ENCODE data around the gene SPDYE8. TPM values are rescaled to one million over a fixed set of nuclear protein-coding genes. Genes with fewer than 3 reads are reported as not detected.
"Not testable (repeated sequence)": the region's sequence is repeated elsewhere in the genome, so short reads cannot be mapped to it uniquely, and the experiment has no call there.

The SPDYE8 gene
- total and polyA plus RNA-seq, 9 of the 15 experiments (the other 6 are each of a cell fraction or from before 2014, with no cell fraction given): 0.03 to 0.10 TPM; not detected in 7

DNA sequence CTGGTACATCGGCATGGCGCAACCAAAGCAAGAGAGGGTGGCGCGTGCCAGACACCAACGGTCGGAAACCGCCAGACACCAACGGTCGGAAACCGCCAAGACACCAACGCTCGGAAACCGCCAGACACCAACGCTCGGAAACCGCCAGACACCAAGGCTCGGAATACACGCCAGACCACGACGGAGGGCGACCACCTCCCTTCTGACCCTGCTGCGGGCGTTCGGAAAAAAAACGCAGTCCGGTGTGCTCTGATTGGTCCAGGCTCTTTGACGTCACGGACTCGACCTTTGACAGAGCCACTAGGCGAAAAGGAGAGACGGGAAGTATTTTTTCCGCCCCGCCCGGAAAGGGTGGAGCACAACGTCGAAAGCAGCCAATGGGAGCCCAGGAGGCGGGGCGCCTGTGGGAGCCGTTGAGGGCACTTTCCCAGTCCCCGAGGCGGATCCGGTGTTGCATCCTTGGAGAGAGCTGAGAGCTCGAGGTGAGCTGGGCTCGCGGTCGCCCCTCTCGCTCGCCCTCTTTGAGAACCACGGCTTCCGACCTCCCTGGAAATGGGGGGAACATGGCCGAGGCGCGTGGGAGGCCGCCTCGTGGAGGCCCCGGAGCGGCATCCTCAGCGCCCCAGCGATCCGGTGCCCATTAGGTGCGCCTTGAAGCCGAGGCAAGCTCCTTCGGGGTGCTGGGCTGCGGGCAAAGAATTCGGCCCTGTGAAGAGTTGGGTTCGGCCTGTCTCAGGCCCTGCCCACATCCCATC lies 23.7 kb downstream of the SPDYE8 start (continued):
- TF ChIP-seq, protein P1, sequence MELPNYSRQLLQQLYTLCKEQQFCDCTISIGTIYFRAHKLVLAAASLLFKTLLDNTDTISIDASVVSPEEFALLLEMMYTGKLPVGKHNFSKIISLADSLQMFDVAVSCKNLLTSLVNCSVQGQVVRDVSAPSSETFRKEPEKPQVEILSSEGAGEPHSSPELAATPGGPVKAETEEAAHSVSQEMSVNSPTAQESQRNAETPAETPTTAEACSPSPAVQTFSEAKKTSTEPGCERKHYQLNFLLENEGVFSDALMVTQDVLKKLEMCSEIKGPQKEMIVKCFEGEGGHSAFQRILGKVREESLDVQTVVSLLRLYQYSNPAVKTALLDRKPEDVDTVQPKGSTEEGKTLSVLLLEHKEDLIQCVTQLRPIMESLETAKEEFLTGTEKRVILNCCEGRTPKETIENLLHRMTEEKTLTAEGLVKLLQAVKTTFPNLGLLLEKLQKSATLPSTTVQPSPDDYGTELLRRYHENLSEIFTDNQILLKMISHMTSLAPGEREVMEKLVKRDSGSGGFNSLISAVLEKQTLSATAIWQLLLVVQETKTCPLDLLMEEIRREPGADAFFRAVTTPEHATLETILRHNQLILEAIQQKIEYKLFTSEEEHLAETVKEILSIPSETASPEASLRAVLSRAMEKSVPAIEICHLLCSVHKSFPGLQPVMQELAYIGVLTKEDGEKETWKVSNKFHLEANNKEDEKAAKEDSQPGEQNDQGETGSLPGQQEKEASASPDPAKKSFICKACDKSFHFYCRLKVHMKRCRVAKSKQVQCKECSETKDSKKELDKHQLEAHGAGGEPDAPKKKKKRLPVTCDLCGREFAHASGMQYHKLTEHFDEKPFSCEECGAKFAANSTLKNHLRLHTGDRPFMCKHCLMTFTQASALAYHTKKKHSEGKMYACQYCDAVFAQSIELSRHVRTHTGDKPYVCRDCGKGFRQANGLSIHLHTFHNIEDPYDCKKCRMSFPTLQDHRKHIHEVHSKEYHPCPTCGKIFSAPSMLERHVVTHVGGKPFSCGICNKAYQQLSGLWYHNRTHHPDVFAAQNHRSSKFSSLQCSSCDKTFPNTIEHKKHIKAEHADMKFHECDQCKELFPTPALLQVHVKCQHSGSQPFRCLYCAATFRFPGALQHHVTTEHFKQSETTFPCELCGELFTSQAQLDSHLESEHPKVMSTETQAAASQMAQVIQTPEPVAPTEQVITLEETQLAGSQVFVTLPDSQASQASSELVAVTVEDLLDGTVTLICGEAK (IDR thresholded peaks at IDR 0.05): peak; percentile 71
- TF ChIP-seq, protein P1 (CRISPR knock-in tag; IDR thresholded peaks at IDR 0.05): 0 out of 2 replicates have a peak, but pooled peaks have one; percentile 23
- TF ChIP-seq ESRRA (IDR thresholded peaks at IDR 0.05; ENCODE audit: borderline replicate concordance, low read depth) (peak; percentile 60; the same call in 1 of the 2 replicates), NR2C2 (CRISPR knock-in tag; IDR thresholded peaks at IDR 0.05) (peak; percentile 72; the same call in 1 of the 2 replicates), NR2C2 (tag; IDR thresholded peaks at IDR 0.05) (peak; percentile 77), TOE1 (IDR thresholded peaks at IDR 0.05; ENCODE audit: borderline replicate concordance) (peak; percentile 28; the same call in 1 of the 2 replicates), POLR2A (conservative IDR thresholded peaks at IDR 0.05) (peak; percentile 98), NFYB (IDR thresholded peaks at IDR 0.05; ENCODE audit: extremely low read depth, insufficient read length) (peak; percentile 43), CEBPG (CRISPR knock-in tag; IDR thresholded peaks at IDR 0.05) (0 out of 2 replicates have a peak, but pooled peaks have one; percentile 24), SUPT5H (IDR thresholded peaks at IDR 0.05) (peak; percentile 98), MYBL2 (IDR thresholded peaks at IDR 0.05; ENCODE audit: low read depth) (peak; percentile 93), MTA3 (IDR thresholded peaks at IDR 0.05; ENCODE audit: borderline replicate concordance) (peak; percentile 72; the same call in 1 of the 2 replicates), ASH1L (IDR thresholded peaks at IDR 0.05; ENCODE audit: borderline replicate concordance, low read depth, partially characterized antibody) (peak; percentile 63), POLR2H (tag; IDR thresholded peaks at IDR 0.05; ENCODE audit: low read depth) (peak; percentile 94)
- not testable (repeated sequence) for TF ChIP-seq TOE1 (CRISPR knock-in tag; IDR thresholded peaks at IDR 0.05; ENCODE audit: borderline replicate concordance, low read depth); CEBPG (tag; conservative IDR thresholded peaks at IDR 0.05 in 1 of 2, IDR thresholded peaks at IDR 0.05 in 1 of 2); MYBL2 (CRISPR knock-in tag; IDR thresholded peaks at IDR 0.05; ENCODE audit: borderline replicate concordance)
- TF ChIP-seq, protein P2, sequence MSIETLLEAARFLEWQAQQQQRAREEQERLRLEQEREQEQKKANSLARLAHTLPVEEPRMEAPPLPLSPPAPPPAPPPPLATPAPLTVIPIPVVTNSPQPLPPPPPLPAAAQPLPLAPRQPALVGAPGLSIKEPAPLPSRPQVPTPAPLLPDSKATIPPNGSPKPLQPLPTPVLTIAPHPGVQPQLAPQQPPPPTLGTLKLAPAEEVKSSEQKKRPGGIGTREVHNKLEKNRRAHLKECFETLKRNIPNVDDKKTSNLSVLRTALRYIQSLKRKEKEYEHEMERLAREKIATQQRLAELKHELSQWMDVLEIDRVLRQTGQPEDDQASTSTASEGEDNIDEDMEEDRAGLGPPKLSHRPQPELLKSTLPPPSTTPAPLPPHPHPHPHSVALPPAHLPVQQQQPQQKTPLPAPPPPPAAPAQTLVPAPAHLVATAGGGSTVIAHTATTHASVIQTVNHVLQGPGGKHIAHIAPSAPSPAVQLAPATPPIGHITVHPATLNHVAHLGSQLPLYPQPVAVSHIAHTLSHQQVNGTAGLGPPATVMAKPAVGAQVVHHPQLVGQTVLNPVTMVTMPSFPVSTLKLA (conservative IDR thresholded peaks at IDR 0.05): peak; percentile 58 to 76; a peak in 3 of 4 replicates
